NCI-H2029 (cell line): Measurements from ENCODE around the gene SLC1A6.
"Not testable (repeated sequence)": the region's sequence is repeated elsewhere in the genome, so short reads cannot be mapped to it uniquely, and the experiment has no call there.

Experiments
- DNase-seq: peaks from one replicate; lab custom pipeline; 2025; lab: John Stamatoyannopoulos, UW

The SLC1A6 gene

GRCh38 chr19:14979476-14980255 is at the start of gene SLC1A6:
SLC1A6 (minus strand) TSS chr19:14979864; CDS start chr19:14972910, 6,954 bp downstream.
- no peak for DNase-seq

DNA sequence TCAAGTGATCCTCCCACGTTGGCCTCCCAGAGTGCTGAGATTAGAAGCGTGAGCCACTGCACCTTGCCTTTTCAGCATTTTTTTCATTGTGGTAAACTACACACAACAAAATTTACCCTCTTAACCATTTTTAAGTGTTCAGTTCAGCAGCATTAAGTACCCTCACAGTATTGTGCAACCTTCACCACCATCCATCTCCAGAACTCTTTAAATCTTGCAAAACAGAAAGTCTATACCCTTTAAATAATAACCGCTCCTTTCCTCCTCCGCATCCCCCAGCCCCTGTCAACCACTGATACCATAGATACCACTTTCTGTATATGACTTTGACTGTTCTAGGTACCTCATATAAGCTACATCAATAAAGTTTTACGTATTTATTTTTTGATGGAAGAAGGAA is 48.8 kb upstream of the SLC1A6 start:
- no peak for DNase-seq

GRCh38 chr19:15025217-15025616 is 45.6 kb upstream of the SLC1A6 start:
- DNase-seq = no peak

DNA sequence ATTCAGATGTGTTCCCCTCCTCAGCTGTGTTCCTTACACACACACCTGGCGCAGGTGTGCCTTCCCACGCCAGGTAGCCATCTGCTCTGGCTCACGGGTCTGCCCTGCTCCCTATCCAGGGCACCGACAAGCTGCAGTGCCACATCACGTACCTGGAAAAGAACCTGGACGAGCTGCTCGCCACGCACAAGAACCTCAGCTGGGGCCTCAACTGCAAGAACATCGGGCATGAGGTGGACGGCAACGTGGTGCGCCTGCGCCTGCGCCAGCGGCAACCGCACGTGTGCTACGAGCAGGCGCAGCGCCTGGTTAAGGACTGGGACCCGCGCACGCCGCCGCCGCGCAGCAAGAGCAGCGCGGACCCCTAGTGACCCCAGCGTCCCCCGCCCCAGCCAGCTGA is 43.1 kb upstream of the SLC1A6 start:
- DNase-seq = no peak

DNA sequence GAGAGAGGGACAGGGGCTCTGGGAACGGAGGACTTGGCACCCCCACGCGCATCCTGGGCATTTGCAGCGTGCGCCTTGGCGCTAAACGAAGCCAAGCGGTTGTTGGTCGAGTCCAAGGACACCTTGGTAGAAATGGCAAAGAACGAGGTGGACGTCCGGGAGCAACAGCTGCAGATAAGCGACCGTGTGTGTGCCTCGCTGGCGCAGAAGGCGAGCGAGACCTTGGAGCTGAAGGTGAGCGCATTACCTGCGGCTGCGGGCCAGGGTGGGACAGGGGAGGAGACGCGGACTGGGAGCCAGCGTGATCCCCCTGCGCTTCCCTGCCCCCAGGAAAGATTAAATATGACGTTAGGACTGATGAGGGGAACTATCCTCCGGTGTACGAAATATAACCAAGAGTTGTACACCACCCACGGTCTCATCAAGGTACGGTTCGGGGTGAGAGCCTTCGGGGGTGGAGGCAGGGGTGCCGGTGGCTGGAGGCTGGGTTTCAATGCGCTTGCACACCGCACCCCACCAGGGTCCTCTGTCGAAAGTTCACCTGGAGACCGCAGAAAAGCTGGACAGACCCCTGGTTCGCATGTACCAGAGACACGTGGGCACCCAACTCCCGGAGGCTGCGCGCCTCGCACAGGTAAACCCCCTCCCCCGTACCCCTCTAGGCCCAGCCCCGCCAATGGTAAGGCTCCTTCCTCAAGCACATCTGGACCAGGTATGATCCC is 41.8 kb upstream of the SLC1A6 start:
- no peak for DNase-seq

- DNase-seq = not testable (repeated sequence)
These were observed 39.2 kb upstream of the SLC1A6 start for GRCh38 chr19:15018836-15019235.

DNA sequence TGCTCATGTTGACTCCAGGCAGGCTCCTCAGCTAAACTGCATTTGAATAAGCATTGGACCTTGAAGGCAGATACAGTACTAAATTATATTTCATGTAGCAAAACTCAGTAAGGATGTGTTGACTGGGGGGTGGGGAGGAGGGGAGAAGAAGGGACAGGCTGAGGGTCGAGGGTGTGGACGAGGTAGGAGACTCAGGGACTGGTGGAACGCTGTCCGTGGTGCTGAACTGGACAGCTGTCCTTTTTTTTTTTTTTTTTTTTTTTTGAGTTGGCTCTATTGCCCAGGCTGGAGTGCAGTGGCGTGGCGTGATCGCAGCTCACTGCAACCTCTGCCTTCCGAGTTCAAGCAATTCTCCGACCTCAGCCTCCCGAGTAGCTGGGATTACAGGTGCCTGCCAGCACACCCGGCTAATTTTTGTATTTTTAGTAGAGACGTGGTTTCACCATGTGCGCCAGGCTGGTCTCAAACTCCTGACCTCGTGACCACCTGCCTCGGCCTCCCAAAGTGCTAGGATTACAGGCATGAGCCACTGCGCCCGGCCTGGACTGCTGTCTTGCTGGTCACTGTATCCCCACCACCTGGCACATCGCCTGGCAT is 36.4 kb upstream of the SLC1A6 start:
- DNase-seq = no peak

DNA sequence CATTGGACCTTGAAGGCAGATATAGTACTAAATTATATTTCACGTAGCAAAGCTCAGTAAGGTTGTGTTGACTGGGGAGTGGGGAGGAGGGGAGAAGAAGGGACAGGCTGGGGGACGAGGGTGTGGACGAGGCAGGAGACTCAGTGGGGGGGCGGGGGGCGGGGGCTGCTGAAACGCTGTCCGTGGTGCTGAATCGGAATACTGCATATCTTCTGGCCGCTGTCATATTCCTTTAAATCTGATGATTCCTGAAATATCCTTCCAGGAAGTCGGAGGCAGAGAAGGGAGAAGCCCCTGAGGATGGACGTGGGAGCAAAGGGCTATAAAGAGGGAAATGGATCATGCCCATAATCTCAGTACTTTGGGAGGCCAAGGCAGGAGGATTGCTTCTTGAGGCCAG is 34.9 kb upstream of the SLC1A6 start:
- DNase-seq = no peak

DNA sequence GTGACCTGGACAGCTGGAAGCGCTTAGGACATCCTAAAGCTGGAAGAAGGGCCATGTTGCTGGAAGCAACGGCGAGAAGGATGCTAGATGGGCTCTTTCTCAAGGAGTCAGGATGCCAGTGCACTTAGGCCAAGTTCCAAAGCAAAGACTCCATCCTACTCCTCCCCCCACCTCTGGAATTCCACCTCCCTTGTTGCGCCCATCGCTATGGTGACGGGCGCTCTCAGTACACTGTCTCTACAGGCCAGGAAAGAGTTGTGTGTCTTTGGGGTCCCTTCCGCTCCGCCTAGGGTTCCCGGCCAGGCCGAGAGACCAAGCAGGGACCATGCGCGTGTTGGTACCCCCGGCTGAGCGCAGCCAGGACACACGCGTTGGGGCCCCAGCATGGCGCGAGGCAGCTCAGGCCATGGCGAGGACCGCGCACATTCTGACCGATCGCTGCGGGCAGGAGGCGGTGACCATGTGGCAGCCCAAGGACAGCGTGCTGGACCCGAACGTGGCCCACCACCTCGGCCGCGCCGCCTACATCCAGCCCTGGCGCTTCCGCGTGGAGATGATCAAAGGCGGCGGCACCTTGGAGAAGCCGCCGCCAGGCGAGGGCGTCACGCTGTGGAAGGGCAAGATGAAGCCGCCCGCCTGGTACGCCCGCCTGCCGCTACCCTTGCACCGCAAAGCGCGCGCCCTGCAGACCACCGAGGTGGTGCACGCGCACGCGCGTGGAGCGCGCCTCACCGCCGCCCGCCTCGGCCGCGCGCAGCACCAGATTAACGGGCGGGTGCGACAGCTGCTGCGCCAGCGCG is 31.0 kb upstream of the SLC1A6 start:
- no peak for DNase-seq

DNA sequence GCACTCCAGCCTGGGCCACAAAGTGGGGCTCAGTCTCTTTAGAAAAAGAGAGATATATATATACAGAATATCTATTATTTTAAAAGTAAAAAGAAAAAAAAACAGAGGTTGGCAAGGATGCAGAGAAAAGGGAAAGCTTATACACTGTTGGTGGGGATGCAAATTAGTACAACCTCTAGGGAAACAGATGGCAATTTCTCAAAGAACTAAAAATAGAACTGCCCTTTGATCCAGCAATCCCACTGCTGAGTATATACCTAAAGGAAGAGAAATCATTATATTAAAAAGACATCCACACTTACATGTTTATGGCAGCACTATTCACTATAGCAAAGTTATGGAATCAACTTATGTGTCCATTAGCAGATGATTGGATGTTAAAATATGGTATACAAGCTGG is 28.6 kb upstream of the SLC1A6 start:
- DNase-seq = no peak

- no peak for DNase-seq
These were observed 18.3 kb upstream of the SLC1A6 start for GRCh38 chr19:14997981-14998380.

DNA sequence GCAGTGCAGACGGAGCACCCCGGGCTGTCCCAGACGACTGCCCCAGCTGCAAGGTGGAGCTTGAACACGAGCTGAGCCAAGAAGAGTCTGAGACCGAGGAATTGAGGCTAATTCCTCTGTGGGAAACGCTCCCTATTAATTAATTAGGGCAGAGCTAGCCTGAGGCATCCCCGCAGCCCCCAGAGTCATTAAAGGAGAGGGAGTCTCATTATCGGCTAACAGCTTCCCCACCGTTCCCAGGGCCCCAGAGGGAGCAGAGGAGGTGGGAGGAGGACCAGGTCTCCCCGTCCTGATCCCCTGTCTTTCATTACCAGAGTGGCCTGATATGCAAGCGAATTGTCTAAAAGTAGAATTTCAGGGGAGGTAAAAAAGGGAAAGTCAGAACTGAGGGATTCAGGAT is 13.1 kb upstream of the SLC1A6 start:
- no peak for DNase-seq

GRCh38 chr19:14985133-14985532 is 5.5 kb upstream of the SLC1A6 start:
- DNase-seq = no peak

- DNase-seq = no peak
These were observed 1.4 kb downstream of the SLC1A6 start for GRCh38 chr19:14978161-14978776.

DNA sequence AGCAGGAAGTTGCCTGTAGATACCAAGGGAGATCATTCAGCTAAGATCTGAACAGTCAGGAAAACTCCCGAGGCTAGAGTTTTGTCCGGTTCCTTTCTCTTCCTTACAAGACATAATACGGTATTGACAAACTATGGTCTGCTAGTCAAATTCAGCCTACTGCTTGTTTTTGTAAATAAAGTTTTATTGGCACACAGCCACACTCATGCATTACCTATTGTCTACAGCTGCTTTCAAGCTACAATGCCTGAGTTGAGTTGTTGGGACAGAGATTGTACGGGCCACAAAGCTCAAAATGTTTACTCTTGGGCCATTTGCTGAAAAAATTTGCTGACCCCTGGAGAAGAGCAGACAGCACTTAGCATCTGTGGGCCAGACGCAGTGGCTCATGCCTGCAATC is 2.5 kb downstream of the SLC1A6 start:
- no peak for DNase-seq

- DNase-seq = no peak
These were observed 5.2 kb downstream of the SLC1A6 start for GRCh38 chr19:14974488-14974887.

DNA sequence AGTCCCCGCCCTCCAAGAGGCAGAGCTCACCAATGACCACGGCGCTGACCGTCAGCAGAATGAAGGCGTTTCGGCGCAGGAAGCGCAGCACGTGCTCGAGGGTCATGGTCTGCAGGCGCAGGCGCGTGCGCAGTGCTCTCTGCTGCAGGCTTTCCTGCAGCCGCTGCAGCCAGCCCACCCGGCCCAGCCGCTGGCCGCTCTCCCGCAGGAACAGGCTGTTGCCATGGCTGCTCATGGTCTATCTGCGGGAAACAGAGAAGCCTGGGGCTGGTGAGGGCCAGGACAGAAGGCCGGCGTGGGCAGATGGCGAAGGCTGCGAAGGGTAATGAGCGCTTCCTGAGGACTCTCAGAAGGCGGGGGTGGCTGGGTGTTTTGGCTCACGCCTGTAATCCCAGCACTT is 7.0 kb downstream of the SLC1A6 start:
- DNase-seq = no peak

DNA sequence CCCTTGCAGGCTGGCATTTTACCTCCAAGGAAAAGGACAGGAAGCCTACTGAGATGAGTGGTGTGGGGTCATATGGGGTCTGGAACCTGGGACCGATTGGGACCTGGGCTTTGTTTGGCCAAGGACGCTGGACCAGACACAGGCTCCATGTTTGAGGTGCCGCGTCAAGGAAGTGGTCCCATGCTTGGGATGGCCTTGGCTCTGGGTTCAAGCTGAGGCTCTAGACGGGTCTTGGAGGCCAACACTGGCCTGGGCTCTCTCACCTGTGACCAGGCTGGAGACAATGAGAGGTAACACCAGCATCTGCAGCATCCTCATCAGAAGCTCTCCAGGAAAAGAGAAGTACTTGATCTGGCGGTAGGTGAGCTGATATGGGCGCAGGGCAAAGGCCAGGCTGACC is 8.2 kb downstream of the SLC1A6 start:
- no peak for DNase-seq

DNA sequence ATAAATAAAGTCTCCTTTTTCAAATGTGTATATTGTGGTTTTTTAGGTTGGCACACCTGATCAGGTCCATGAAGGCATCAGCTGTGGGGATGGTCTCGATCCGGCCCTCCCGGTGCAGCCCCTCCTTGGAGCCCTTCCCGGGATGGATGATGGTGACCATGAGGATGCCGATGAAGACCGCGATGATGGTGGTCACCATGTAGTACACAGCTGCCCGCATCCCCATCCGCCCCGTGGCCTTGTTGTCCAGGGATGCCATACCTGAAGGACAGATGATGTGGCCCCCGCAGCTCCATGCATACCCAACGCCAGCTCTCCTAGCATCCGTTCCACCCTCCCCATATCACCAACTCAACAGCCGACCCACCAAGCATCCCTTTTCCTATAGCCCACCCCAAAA is 11.4 kb downstream of the SLC1A6 start:
- no peak for DNase-seq

DNA sequence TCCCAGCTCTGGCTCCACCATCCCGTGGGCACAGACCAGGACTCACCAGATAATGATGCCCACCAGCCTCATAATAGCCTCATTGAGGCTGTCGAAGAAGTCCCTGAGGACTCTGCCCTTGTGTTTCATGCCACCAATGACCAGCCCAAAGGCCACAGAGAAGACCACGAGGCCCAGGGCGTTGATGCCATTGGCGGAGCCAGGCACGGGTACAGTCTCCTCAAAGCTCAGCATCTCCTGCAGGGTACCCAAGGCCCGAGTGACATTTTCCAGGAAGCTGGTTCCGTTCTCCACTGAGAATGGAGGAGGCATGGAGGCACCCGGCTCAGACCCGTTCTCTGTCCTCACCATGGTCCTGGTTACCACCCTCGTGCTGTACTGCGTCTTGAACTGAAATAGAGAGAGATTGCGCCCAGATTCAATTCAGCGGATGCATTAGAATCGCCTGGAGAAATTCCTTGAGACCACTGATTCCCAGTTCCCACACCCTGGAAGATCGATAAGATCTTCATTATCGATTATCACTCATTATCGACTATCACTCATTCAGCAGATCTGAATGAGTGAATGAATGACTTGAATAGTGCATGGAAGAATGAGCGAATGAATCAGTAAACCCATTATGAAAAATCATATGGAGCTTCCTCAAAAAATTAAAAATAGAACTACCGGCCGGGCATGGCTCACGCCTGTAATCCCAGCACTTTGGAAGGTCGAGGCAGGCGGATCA is 17.5 kb downstream of the SLC1A6 start:
- DNase-seq = no peak

DNA sequence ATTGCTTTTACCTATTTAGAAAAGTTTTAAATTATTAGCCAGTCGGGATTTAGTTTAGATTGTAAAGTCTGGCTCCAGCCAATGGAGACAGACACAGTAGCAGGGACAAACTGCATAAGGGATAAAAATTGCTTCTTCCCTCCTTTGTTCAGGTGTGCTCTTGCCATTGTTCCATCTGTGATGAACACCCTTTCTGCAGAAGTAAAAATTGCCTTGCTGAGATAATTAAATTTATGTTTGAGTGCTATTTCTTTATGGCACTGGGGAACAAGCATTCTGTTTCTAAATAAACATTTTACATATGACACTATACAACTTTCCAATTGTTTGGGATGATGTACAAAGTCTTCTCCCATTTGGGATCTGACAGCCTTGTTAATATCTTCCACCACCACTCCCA is 20.4 kb downstream of the SLC1A6 start:
- DNase-seq = no peak
